Activated CD4-positive, alpha-beta T cell treated with anti-CD3 and anti-CD28 coated beads, Interleukin-2, amount 50 U/mL, for 16 hours (primary cell): ENCODE measurements around the gene MAGEA12.
"Not testable (repeated sequence)": the region's sequence is repeated elsewhere in the genome, so short reads cannot be mapped to it uniquely, and the experiment has no call there.

Experiments
- DNase-seq: peaks from one replicate; pipeline ENCODE4 v3.0.0-alpha.2; 2020

The MAGEA12 gene

GRCh38 chrX:152733261-152733975 lies at the start of gene MAGEA12, which contains the start of gene CSAG1:
MAGEA12 (plus strand) TSS chrX:152733757; CDS start chrX:152736162, 2,405 bp downstream.
CSAG1 (minus strand) TSS chrX:152733721; CDS start chrX:152732460, 1,261 bp downstream.
- no peak for DNase-seq

- DNase-seq: not testable (repeated sequence)
These were observed 35.3 kb upstream of the MAGEA12 start, which contains the start of gene MAGEA3 for GRCh38 chrX:152697952-152698931. MAGEA3 (plus strand) TSS chrX:152698794; CDS start chrX:152700833, 2,039 bp downstream.

- not testable (repeated sequence) for DNase-seq
These were observed 33.2 kb upstream of the MAGEA12 start for GRCh38 chrX:152700390-152700789.

DNA sequence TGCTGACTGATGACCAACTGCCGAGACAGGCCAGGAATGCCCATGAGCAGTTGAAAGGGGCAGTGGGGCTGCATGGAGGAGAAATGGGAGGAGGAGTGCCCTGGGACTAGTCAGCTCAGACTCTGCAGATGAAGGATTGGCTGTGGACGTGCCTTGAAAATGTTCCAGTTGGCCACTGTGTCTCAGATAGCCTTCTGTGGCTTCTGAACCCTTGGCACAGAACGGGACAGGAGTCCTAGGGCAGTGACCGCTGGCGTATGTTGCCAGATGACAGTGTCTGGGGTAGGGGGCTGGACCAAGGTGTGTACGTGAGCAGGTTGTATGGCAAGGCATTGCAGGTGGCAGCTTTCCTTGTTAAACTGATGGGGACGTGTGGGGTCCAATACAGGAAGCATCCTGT lies 27.1 kb upstream of the MAGEA12 start:
- not testable (repeated sequence) for DNase-seq

DNA sequence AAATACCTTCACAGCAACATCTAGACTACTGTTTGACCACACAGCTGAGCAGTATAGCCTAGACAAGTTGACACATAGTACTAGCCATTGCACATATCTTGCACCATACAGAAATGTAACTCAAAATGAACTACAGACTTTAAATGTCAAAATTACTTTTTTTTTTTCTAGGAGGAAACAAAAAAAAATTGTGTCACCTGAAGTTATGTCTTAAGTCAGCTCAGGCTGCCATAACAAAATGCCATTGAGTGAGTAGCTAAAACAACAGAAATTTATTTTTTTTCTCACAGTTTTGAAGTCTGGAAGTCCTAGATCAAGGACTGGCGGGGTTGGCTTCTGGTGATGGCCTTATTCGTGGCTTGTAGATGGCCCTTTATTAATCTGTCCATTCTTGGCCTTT lies 24.4 kb upstream of the MAGEA12 start, which contains the start of gene CSAG2:
Gene CSAG2 (minus strand): TSS at position 101 of the 400 bp plus-strand sequence. CDS start 161 bp downstream, outside the sequence.
- DNase-seq: not testable (repeated sequence)

- not testable (repeated sequence) for DNase-seq
These were observed 20.4 kb upstream of the MAGEA12 start for GRCh38 chrX:152713195-152713594.

GRCh38 chrX:152713815-152714787 lies 19.5 kb upstream of the MAGEA12 start, which contains the start of gene MAGEA2B:
MAGEA2B (plus strand) TSS chrX:152714628; CDS start chrX:152717107, 2,479 bp downstream.
- DNase-seq: not testable (repeated sequence)

DNA sequence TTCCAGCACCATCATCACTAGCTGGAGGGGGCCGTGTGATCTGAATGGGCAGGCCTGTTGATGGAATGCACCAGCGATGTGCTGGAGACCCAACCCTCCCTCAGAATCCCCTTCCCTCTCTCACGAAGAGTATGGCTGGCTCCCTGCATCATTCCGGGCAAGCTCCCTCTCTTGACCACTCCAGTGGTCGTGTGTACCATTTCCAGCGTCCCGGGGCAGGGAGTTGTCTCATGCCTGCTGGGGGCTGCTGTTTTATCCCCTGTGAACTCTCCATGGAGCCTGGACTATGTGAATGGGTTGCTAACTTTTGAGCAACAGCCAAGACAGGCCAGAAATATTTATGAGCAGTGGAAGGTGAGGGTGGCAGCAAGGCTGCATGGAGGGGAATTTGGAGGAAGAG lies 8.1 kb upstream of the MAGEA12 start:
- no peak for DNase-seq

DNA sequence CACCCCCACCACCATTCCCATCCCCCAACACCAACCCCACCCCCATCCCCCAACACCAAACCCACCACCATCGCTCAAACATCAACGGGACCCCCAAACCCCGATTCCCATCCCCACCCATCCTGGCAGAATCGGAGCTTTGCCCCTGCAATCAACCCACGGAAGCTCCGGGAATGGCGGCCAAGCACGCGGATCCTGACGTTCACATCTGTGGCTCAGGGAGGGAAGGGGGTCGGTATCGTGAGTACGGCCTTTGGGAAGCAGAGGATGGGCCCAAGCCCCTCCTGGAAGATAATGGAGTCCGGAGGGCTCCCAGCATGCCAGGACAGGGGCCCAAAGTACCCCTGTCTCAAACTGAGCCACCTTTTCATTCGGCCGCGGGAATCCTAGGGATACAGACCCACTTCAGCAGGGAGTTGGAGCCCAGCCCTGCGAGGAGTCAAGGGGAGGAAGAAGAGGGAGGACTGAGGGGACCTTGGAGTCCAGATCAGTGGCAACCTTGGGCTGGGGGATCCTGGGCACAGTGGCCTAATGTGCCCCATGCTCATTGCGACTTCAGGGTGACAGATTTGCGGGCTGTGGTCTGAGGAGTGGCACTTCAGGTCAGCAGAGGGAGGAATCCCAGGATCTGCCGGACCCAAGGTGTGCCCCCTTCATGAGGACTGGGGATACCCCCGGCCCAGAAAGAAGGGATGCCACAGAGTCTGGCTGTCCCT lies 744 bp downstream of the MAGEA12 start:
- not testable (repeated sequence) for DNase-seq

DNA sequence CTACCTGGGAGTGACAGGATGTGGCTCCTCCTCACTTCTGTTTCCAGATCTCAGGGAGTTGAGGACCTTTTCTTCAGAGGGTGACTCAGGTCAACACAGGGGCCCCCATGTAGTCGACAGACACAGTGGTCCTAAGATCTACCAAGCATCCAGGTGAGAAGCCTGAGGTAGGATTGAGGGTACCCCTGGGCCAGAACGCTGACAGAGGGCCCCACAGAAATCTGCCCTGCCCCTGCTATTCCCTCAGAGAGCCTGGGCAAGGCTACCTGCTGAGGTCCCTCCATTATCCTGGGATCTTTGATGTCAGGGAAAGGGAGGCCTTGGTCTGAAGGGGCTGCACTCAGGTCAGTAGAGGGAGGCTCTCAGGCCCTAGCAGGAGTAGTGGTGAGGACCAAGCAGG lies 1.5 kb downstream of the MAGEA12 start:
- DNase-seq: no peak

DNA sequence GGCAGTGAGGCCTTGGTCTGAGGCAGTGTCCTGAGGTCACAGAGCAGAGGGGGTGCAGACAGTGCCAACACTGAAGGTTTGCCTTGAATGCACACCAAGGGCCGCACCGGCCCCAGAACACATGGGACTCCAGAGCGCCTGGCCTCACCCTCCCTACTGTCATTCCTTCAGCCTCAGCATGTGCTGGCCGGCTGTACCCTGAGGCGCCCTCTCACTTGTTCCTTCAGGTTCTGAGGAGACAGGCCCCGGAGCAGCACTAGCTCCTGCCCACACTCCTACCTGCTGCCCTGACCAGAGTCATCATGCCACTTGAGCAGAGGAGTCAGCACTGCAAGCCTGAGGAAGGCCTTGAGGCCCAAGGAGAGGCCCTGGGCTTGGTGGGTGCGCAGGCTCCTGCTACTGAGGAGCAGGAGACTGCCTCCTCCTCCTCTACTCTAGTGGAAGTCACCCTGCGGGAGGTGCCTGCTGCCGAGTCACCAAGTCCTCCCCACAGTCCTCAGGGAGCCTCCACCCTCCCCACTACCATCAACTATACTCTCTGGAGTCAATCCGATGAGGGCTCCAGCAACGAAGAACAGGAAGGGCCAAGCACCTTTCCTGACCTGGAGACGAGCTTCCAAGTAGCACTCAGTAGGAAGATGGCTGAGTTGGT lies 2.4 kb downstream of the MAGEA12 start:
- DNase-seq: no peak

DNA sequence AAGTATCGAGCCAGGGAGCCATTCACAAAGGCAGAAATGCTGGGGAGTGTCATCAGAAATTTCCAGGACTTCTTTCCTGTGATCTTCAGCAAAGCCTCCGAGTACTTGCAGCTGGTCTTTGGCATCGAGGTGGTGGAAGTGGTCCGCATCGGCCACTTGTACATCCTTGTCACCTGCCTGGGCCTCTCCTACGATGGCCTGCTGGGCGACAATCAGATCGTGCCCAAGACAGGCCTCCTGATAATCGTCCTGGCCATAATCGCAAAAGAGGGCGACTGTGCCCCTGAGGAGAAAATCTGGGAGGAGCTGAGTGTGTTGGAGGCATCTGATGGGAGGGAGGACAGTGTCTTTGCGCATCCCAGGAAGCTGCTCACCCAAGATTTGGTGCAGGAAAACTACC lies 3.0 kb downstream of the MAGEA12 start:
- not testable (repeated sequence) for DNase-seq

GRCh38 chrX:152738560-152738959 lies 5.0 kb downstream of the MAGEA12 start:
- DNase-seq: no peak

DNA sequence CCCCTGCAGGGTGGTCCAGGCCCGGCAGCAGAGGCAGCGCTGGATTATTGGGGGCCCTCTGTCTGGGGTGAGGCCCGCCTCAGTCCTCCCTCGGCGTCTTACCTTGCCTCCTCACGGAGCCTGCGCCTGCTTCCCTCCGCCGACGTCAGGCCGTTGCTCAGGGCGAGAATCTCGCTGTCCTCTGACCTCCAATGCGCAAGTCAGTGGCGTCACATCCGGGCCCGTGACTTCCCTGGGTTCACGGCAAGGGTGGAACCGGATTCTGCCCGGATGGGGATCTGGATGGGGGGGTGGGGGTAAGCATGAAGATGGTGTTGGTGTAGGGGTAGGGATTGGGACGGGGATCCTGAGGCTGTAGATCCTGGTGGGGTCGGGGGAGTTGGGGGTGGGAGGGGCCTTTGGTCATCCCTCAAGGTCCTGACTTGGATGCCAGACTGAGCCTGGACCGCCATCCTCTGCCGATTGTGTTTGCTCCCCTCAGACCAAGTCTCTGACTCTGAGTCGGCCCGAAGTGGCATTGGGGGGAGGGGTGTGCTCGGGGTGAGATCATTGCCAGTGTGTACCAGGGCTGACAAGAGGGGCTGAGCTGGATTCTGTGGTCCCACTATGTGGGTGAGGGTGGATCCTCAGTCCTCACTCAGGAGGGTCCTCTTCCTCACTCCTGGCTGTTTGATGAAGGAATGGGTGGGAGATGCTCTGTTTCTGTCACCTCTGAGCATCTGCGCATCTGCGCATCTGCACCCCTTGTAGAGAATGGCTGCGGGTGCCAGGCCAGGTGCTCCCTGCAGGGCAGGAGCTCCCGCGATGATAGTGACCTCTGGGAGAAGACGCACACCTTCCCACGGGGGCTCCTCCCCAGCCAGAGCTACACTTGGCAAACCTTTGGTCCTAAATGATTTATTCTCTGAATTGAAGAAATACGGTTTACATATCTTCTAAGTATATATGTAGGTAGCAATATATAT lies 20.4 kb downstream of the MAGEA12 start, which contains the start of gene MAGEA2:
Gene MAGEA2 (minus strand): TSS at position 157 of the 965 bp plus-strand sequence. CDS start 2,479 bp downstream, outside the sequence.
- DNase-seq: not testable (repeated sequence)

GRCh38 chrX:152754871-152755270 lies 21.3 kb downstream of the MAGEA12 start:
- not testable (repeated sequence) for DNase-seq

DNA sequence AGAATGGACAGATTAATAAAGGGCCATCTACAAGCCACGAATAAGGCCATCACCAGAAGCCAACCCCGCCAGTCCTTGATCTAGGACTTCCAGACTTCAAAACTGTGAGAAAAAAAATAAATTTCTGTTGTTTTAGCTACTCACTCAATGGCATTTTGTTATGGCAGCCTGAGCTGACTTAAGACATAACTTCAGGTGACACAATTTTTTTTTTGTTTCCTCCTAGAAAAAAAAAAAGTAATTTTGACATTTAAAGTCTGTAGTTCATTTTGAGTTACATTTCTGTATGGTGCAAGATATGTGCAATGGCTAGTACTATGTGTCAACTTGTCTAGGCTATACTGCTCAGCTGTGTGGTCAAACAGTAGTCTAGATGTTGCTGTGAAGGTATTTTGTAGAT lies 25.4 kb downstream of the MAGEA12 start, which contains the start of gene CSAG3:
Gene CSAG3 (plus strand): TSS at position 301 of the 400 bp plus-strand sequence.
- DNase-seq: not testable (repeated sequence)

GRCh38 chrX:152759544-152759943 lies 26.0 kb downstream of the MAGEA12 start:
- DNase-seq: not testable (repeated sequence)

GRCh38 chrX:152761582-152761981 lies 28.0 kb downstream of the MAGEA12 start:
- not testable (repeated sequence) for DNase-seq

DNA sequence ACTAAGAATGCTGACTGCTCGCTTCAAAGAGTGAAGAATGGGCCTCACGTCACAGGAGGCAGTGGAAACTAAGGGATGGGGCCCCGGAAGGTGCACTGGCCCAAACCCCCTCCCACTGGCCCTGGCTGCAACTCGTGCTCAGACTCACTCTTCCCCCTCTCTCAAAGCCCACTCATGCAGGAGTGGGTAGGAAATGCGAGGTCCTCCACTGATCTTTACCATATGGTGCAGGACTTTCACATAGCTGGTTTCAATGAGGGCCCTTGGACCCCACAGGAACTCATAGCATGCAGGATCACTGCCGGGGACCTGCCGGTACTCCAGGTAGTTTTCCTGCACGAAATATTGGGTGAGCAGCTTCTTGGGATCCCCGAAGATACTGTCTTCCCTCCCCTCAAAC lies 33.0 kb downstream of the MAGEA12 start:
- not testable (repeated sequence) for DNase-seq
